Heart left ventricle (tissue), 13 donors: Measurements from ENCODE around the gene MARK4.

Experiments used
- CTCF ChIP-seq, 12 donors: fragments of 200-600 bp; sonication (generic) in 4 of 12; IDR thresholded peaks; one replicate each; pipeline versions ENCODE4 v1.5.0 to v1.8.0; 2018 to 2022; ENCODE audit warnings: antibody characterized with exemption in 12 of 12, mild to moderate bottlenecking in 5 of 12
- POLR2A ChIP-seq, 2 donors: fragments of 450-650 bp; IDR thresholded peaks; one replicate each; pipeline ENCODE4 v1.6.1; 2017; ENCODE audit warnings: antibody characterized with exemption in 2 of 2, mild to moderate bottlenecking in 2 of 2, moderate library complexity in 2 of 2
- donor health status: ischemic (EF 13 %, LVEDD 7.1; RV severe dilation, severe dysfunction).
- donor health status: DM: no; HTN: yes; CAD: no.
- donor health status: DM: no; HTN: no; CAD: no.
- donor health status: ischemic (EF 25% LVEDD 6.9; RV normal size, moderate dysfunction).
- donor health status: ischemic (EF 25% LVEDD 5.7; RV mildly dilated, moderate dysfunction).
- donor health status: ischemic (EF 35%, LVEDD 5.7; RV mildly dilated, moderate dysfunction).
- donor health status: nonischemic (EF 11% LVEDD 7.7; RV severe dilation, severe dysfunction).
- donor health status: DM: yes; HTN: yes; CAD: no.
- donor health status: PGD.
- donor health status: ischemic (EF 29% LVEDD 5.4; RV normal size, mild dysfunction).
- donor health status: nonischemic (EF 23%, LVEDD 6.1; RV moderate dilation, normal function).

- TF ChIP-seq CTCF (IDR thresholded peaks at IDR 0.05): no peak
- TF ChIP-seq POLR2A (IDR thresholded peaks at IDR 0.05): no peak
Observed at GRCh38 chr19:45276284-45276687, 25.2 kb downstream of the MARK4 start.
